Esophagus squamous epithelium (tissue), 4 donors: ENCODE data around the gene KIF21B.

Experiments
- CTCF ChIP-seq, 6 experiments: fragments of 450-650 bp in 4 of 6; fragments of 200-600 bp in 2 of 6; sonication (generic) in 2 of 6; IDR thresholded peaks; one replicate each; pipeline ENCODE4 v1.5.1; 2016 to 2019; ENCODE audit warnings: antibody characterized with exemption in 6 of 6, mild to moderate bottlenecking in 4 of 6, moderate library complexity in 4 of 6
- POLR2A ChIP-seq, 4 donors: fragments of 450-650 bp; IDR thresholded peaks; one replicate each; pipeline ENCODE4 v1.6.1; 2017; ENCODE audit warnings: antibody characterized with exemption in 4 of 4, mild to moderate bottlenecking in 4 of 4, moderate library complexity in 3 of 4

GRCh38 chr1:201049248-201049831, 25.8 kb upstream of the KIF21B start:
- TF ChIP-seq POLR2A (IDR thresholded peaks at IDR 0.05): no peak
- TF ChIP-seq CTCF (IDR thresholded peaks at IDR 0.05): no peak
